CD4-positive, alpha-beta memory T cell (primary cell): ENCODE data around the gene METAP1D. TPM values are rescaled to one million over a fixed set of nuclear protein-coding genes. Genes with fewer than 3 reads are reported as not detected.

Source experiments
- CTCF ChIA-PET: fragments of 350-600 bp; sonication (Branson Sonifier 250); formaldehyde crosslinking; loops from one replicate; lab custom pipeline; 2021; ENCODE audit warnings: inconsistent platforms; ENCODE audit not compliant: partially characterized antibody; lab: Charles Lee
- POLR2A ChIA-PET: fragments of 350-600 bp; sonication (Branson Sonifier 250); formaldehyde crosslinking; loops from one replicate; lab custom pipeline; 2021; ENCODE audit not compliant: partially characterized antibody; lab: Charles Lee
- DNase-seq, 5 donors: peaks; one replicate each; pipeline versions ENCODE4 v3.0.0 to v3.0.0-alpha.2; 2020 to 2022; ENCODE audit warnings: mixed read lengths in 1 of 5
- H3K27ac ChIP-seq: one replicate; pipeline ENCODE4 v1.7.0; 2013; ENCODE audit warnings: low read depth, low read length
- H3K27me3 ChIP-seq: 2 replicates; pipeline ENCODE4 v1.7.0; 2013; ENCODE audit warnings: mild to moderate bottlenecking, low read length, moderate library complexity; ENCODE audit not compliant: insufficient read depth
- H3K36me3 ChIP-seq: 2 replicates; pipeline ENCODE4 v1.7.0; 2013; ENCODE audit warnings: mild to moderate bottlenecking, low read length, moderate library complexity; ENCODE audit not compliant: insufficient read depth
- H3K4me1 ChIP-seq: 2 replicates; pipeline ENCODE4 v1.7.0; 2013; ENCODE audit warnings: mild to moderate bottlenecking, low read length, moderate library complexity; ENCODE audit not compliant: insufficient read depth
- H3K4me3 ChIP-seq, 2 donors: one replicate each; pipeline ENCODE4 v1.7.0; 2013; ENCODE audit warnings: low read length in 2 of 2, mild to moderate bottlenecking in 1 of 2
- H3K9me3 ChIP-seq, 2 donors: one replicate each; pipeline ENCODE4 v1.7.0; 2013; ENCODE audit warnings: low read length in 2 of 2, control low read depth in 1 of 2; ENCODE audit not compliant: control insufficient read depth in 1 of 2
- H3K27ac Mint-ChIP-seq, 7 donors: one replicate each; pipeline ENCODE4 v1.8.0; 2020 to 2021; ENCODE audit warnings: mixed read lengths in 7 of 7, mild to moderate bottlenecking in 6 of 7, inconsistent platforms in 3 of 7, moderate library complexity in 3 of 7
- H3K27me3 Mint-ChIP-seq, 2 donors: one replicate each; pipeline ENCODE4 v1.8.0; 2020 to 2021; ENCODE audit warnings: mixed read lengths in 2 of 2
- H3K36me3 Mint-ChIP-seq, 2 donors: one replicate each; pipeline ENCODE4 v1.8.0; 2020 to 2021; ENCODE audit warnings: mixed read lengths in 2 of 2, inconsistent platforms in 1 of 2, mild to moderate bottlenecking in 1 of 2
- H3K4me1 Mint-ChIP-seq, 4 donors: one replicate each; pipeline ENCODE4 v1.8.0; 2020 to 2021; ENCODE audit warnings: mixed read lengths in 4 of 4, mild to moderate bottlenecking in 1 of 4
- H3K4me3 Mint-ChIP-seq, 8 donors: one replicate each; pipeline ENCODE4 v1.8.0; 2020 to 2021; ENCODE audit warnings: mixed read lengths in 8 of 8, mild to moderate bottlenecking in 7 of 8, moderate library complexity in 6 of 8, inconsistent platforms in 3 of 8
- H3K9me3 Mint-ChIP-seq, 8 donors: one replicate each; pipeline ENCODE4 v1.8.0; 2020 to 2021; ENCODE audit warnings: mixed read lengths in 8 of 8, mild to moderate bottlenecking in 5 of 8, inconsistent platforms in 3 of 8, moderate library complexity in 1 of 8
- intact Hi-C: fragments of 100-400 bp; cut with micrococcal nuclease; formaldehyde crosslinking; loops from one replicate; pipeline ENCODE4 v1.15.1; 2023
- polyA plus RNA-seq, 2 donors: library from polyadenylated mRNA; unstranded; fragments of 300-500 nt; fragmentation: Illumina TruSeq; gene quantifications; one replicate each; pipeline ENCODE4 v1.2.3, GENCODE V29; 2021
- total RNA-seq, 2 experiments: library from RNA; stranded (reverse); gene quantifications; one replicate each; pipeline ENCODE4 v1.2.3, GENCODE V29; 2021

Gene METAP1D
- total and polyA plus RNA-seq, 4 experiments from 2014 or later, result 3.5 to 7.3 (median 6.5) TPM

DNA sequence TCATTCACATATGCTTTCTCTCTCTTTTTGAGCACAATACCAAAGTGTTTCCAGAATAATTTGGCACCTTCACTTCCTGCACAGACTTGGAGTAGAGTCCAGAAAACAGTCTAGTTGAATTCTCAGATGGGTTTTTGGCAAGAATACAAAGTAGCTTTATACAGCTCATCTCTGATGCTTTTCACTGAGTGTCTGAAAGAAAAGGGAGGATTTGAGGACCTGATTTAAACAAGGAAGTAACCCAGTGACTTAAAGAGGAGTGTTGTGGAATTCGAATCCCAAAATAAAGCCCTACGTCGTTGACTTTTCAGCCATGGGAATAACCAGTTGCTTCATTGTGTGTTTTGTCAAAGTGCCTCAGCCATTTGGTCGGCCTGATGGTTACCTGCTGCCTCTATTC, 31.8 kb downstream of the METAP1D start:
- no peak overlapping the region for H3K27ac ChIP-seq
- Mint-ChIP-seq H3K4me1 (no peaks in the 10 kb centered on the region), H3K27me3 (no peaks in the 10 kb centered on the region), H3K27ac (no peak overlapping the region), H3K36me3 (no peaks in the 10 kb centered on the region), H3K9me3 (peaks cover 0 to 3% (median 0%) of the 10 kb centered on the region in 8 donors), H3K4me3 (no peak overlapping the region)
- DNase-seq, result no peak
- no peaks in the 10 kb centered on the region for H3K9me3 ChIP-seq
- POLR2A ChIA-PET, result no interaction called here
- H3K4me1 ChIP-seq, result no peaks in the 10 kb centered on the region
- no peaks in the 10 kb centered on the region for H3K36me3 ChIP-seq
- H3K4me3 ChIP-seq, result no peak overlapping the region
- intact Hi-C loops, result no loop called here
- H3K27me3 ChIP-seq, result no peaks in the 10 kb centered on the region
- CTCF ChIA-PET, result no interaction called here

- no peaks in the 10 kb centered on the region for H3K9me3 ChIP-seq
- Mint-ChIP-seq H3K27ac (no peak overlapping the region), H3K27me3 (no peaks in the 10 kb centered on the region), H3K36me3 (peaks cover 0 to 4% of the 10 kb centered on the region in 2 donors), H3K4me3 (no peak overlapping the region), H3K4me1 (peaks cover 0 to 1% (median 0%) of the 10 kb centered on the region in 4 donors), H3K9me3 (no peaks in the 10 kb centered on the region)
- CTCF ChIA-PET, result no interaction called here
- intact Hi-C loops, result no loop called here
- H3K4me3 ChIP-seq, result no peak overlapping the region
- H3K27me3 ChIP-seq, result no peaks in the 10 kb centered on the region
- no peak overlapping the region for H3K27ac ChIP-seq
- no peaks in the 10 kb centered on the region for H3K36me3 ChIP-seq
- POLR2A ChIA-PET, result no interaction called here
- H3K4me1 ChIP-seq, result no peaks in the 10 kb centered on the region
- no peak for DNase-seq
Measured at GRCh38 chr2:172038121-172038520, 38.4 kb downstream of the METAP1D start.

DNA sequence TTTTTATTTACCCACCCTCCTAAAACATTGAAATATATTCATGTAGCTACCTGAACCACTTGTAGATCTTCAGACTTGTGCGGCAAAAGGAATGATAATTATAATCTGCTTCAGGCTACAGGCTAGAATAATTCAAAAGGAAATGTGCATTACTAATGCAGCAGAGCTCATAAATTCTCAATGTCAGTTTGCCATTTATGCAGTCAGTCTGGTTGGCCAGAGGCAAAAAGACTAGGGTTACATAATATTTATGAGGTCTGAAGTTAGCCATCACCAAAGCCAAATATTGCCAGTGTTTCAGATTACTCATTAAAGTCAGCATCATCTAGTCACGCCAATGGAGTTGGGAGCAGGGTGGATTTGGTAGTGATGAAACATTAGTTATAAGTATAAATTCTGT, 38.9 kb downstream of the METAP1D start:
- H3K4me3 ChIP-seq, result no peak overlapping the region
- ChIA-PET POLR2A (no interaction called here), CTCF (no interaction called here)
- H3K27ac Mint-ChIP-seq, result no peak overlapping the region
- H3K4me1 ChIP-seq, result no peaks in the 10 kb centered on the region
- no peaks in the 10 kb centered on the region for H3K27me3 Mint-ChIP-seq
- peaks cover 0 to 1% (median 0%) of the 10 kb centered on the region in 4 donors for H3K4me1 Mint-ChIP-seq
- no peaks in the 10 kb centered on the region for H3K9me3 Mint-ChIP-seq
- no peaks in the 10 kb centered on the region for H3K9me3 ChIP-seq
- H3K27ac ChIP-seq, result no peak overlapping the region
- intact Hi-C loops, result no loop called here
- H3K27me3 ChIP-seq, result no peaks in the 10 kb centered on the region
- H3K4me3 Mint-ChIP-seq, result no peak overlapping the region
- no peaks in the 10 kb centered on the region for H3K36me3 ChIP-seq
- peaks cover 0 to 4% of the 10 kb centered on the region in 2 donors for H3K36me3 Mint-ChIP-seq
- DNase-seq, result no peak

- Histone ChIP-seq H3K27ac (no peak overlapping the region), H3K4me3 (no peak overlapping the region), H3K36me3 (no peaks in the 10 kb centered on the region), H3K27me3 (no peaks in the 10 kb centered on the region), H3K4me1 (no peaks in the 10 kb centered on the region), H3K9me3 (no peaks in the 10 kb centered on the region)
- DNase-seq, result no peak
- Mint-ChIP-seq H3K36me3 (peaks cover 0 to 4% of the 10 kb centered on the region in 2 donors), H3K9me3 (no peaks in the 10 kb centered on the region), H3K27ac (no peak overlapping the region), H3K27me3 (no peaks in the 10 kb centered on the region), H3K4me1 (peaks cover 0 to 1% (median 0%) of the 10 kb centered on the region in 4 donors), H3K4me3 (peak overlapping the region in 1 of 8 donors; percentile 61)
- CTCF ChIA-PET, result no interaction called here
- intact Hi-C loops, result no loop called here
- POLR2A ChIA-PET, result no interaction called here
Measured at GRCh38 chr2:172039011-172039704, 39.4 kb downstream of the METAP1D start.

DNA sequence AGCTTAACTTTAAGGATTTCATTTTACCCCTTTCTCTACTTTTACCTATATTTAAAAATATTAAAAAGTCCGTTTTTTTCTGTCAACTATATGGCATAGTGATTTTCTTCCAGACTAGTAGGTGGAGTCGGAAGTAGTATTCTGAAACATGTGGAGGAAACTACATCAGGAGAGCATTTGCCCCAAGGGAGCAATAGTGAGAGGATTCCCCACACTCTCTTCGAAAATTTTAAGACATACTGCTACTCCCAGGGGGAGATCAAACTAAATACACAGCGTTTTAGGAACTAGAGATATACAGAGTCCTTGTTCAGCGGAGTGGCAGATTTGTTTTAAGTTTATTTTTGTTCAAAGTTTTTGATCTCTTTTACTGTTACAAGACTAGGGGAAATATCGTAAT, 40.6 kb downstream of the METAP1D start:
- Mint-ChIP-seq H3K9me3 (no peaks in the 10 kb centered on the region), H3K4me1 (peaks cover 0 to 1% (median 0%) of the 10 kb centered on the region in 4 donors), H3K27me3 (no peaks in the 10 kb centered on the region), H3K27ac (no peak overlapping the region), H3K36me3 (peaks cover 0 to 4% of the 10 kb centered on the region in 2 donors), H3K4me3 (no peak overlapping the region)
- POLR2A ChIA-PET, result no interaction called here
- no peak for DNase-seq
- no peaks in the 10 kb centered on the region for H3K36me3 ChIP-seq
- no peaks in the 10 kb centered on the region for H3K27me3 ChIP-seq
- CTCF ChIA-PET, result no interaction called here
- intact Hi-C loops, result no loop called here
- H3K27ac ChIP-seq, result no peak overlapping the region
- H3K4me1 ChIP-seq, result no peaks in the 10 kb centered on the region
- no peak overlapping the region for H3K4me3 ChIP-seq
- H3K9me3 ChIP-seq, result no peaks in the 10 kb centered on the region

DNA sequence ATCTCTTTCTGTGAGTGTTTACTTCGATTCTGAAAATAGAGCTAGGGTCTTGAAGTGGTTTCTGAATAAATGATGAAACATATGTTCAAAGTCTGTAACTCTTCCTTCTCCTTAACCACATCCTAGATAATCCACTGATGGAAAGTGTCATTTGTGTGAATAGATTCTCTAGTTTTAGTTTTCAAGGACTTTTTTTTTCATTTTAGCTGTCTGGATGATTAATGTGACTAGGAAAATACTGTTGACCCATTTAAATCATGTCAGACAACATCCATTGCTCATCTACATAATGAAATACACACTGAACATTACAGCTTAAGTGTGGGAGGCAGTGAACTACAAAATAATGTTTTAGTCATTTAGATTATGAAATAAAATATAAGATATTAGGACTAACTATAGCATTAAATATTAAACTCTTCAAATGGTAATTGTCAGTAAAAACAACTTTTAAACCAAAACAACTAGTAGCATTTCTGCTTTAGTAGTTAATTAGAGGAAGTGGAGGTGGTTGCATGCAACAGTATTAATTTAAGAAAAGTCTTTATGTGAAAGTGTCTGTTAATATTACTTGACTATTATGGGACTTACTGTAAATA, 46.4 kb downstream of the METAP1D start:
- Histone ChIP-seq H3K36me3 (no peaks in the 10 kb centered on the region), H3K4me3 (no peak overlapping the region), H3K4me1 (no peaks in the 10 kb centered on the region), H3K27ac (no peak overlapping the region), H3K27me3 (no peaks in the 10 kb centered on the region), H3K9me3 (no peaks in the 10 kb centered on the region)
- peaks cover 0 to 1% of the 10 kb centered on the region in 2 donors for H3K27me3 Mint-ChIP-seq
- H3K36me3 Mint-ChIP-seq, result no peaks in the 10 kb centered on the region
- no peak for DNase-seq
- peaks cover 0 to 4% (median 2%) of the 10 kb centered on the region in 4 donors for H3K4me1 Mint-ChIP-seq
- ChIA-PET CTCF (no interaction called here), POLR2A (no interaction called here)
- no peaks in the 10 kb centered on the region for H3K9me3 Mint-ChIP-seq
- intact Hi-C loops, result no loop called here
- H3K4me3 Mint-ChIP-seq, result no peak overlapping the region
- no peak overlapping the region for H3K27ac Mint-ChIP-seq

GRCh38 chr2:172046866-172047565, 47.3 kb downstream of the METAP1D start:
- H3K27me3 Mint-ChIP-seq, result peaks cover 0 to 1% of the 10 kb centered on the region in 2 donors
- H3K4me1 Mint-ChIP-seq, result peaks cover 0 to 4% (median 2%) of the 10 kb centered on the region in 4 donors
- no peaks in the 10 kb centered on the region for H3K27me3 ChIP-seq
- no peak for DNase-seq
- no peaks in the 10 kb centered on the region for H3K36me3 ChIP-seq
- H3K27ac Mint-ChIP-seq, result no peak overlapping the region
- no peak overlapping the region for H3K4me3 ChIP-seq
- no peaks in the 10 kb centered on the region for H3K9me3 Mint-ChIP-seq
- H3K9me3 ChIP-seq, result no peaks in the 10 kb centered on the region
- ChIA-PET POLR2A (no interaction called here), CTCF (no interaction called here)
- H3K4me1 ChIP-seq, result no peaks in the 10 kb centered on the region
- no peak overlapping the region for H3K4me3 Mint-ChIP-seq
- intact Hi-C loops, result no loop called here
- H3K36me3 Mint-ChIP-seq, result no peaks in the 10 kb centered on the region
- no peak overlapping the region for H3K27ac ChIP-seq
